A549 (cell line): ENCODE measurements around the gene SIK2.

Experiments used
- CTCF ChIP-seq: fragments of >200 bp; sonication (Bioruptor Twin); formaldehyde crosslinking; IDR thresholded peaks from 3 replicates; pipeline ENCODE4 v1.5.1; 2016
- EP300 ChIP-seq, 2 experiments: fragments of >200 bp; sonication (Bioruptor Twin); formaldehyde crosslinking; IDR thresholded peaks; 2 replicates in 1 of 2; 3 replicates in 1 of 2; pipeline ENCODE4 v1.6.1; 2016 to 2017
- JUN ChIP-seq, 2 experiments: fragments of >200 bp; sonication (Bioruptor Twin); formaldehyde crosslinking; IDR thresholded peaks; 2 replicates in 1 of 2; 3 replicates in 1 of 2; pipeline ENCODE4 v1.6.1; 2016 to 2017
- REST ChIP-seq: fragments of 200-600 bp; sonication (generic); IDR thresholded peaks from 2 replicates; pipeline ENCODE4 v1.6.1; 2016; ENCODE audit warnings: antibody characterized with exemption, mild to moderate bottlenecking, moderate library complexity

GRCh38 chr11:111697933-111698371 is 95.7 kb downstream of the SIK2 start:
- TF ChIP-seq CTCF (no peak), JUN (IDR thresholded peaks at IDR 0.05) (no peak), EP300 (IDR thresholded peaks at IDR 0.05) (no peak), REST (no peak)
